ENCODE measurements around the gene ARL5C.

DNA sequence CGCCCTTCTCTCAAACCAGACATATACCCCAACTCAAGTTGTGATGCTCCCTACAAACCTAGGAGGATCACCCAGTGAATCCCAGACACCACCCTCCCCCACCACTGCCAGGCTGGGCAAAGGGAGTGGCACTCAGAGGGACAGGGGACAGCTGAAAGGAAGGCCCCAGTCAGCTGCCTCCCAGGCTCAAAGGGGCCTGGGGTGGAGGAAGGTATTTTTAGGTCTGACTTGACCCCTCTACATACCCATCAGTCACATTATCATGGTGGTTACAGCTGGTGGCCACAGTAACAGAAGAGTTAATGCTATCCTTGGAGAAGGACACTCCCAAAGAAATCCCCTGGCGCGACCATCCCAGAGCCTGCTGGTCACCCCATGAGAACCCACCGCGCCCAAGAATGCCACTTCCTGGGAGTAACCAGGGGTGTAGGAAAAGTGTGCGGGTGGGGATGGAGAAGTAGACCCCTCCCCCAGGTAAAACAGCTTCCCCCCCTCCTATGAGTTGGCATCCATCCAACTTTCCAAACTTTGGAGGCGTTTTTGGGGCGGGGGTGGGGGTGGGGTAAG, 30.4 kb upstream of the ARL5C start:
- TF ChIP-seq, protein P1, sequence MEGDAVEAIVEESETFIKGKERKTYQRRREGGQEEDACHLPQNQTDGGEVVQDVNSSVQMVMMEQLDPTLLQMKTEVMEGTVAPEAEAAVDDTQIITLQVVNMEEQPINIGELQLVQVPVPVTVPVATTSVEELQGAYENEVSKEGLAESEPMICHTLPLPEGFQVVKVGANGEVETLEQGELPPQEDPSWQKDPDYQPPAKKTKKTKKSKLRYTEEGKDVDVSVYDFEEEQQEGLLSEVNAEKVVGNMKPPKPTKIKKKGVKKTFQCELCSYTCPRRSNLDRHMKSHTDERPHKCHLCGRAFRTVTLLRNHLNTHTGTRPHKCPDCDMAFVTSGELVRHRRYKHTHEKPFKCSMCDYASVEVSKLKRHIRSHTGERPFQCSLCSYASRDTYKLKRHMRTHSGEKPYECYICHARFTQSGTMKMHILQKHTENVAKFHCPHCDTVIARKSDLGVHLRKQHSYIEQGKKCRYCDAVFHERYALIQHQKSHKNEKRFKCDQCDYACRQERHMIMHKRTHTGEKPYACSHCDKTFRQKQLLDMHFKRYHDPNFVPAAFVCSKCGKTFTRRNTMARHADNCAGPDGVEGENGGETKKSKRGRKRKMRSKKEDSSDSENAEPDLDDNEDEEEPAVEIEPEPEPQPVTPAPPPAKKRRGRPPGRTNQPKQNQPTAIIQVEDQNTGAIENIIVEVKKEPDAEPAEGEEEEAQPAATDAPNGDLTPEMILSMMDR (IDR thresholded peaks at IDR 0.05; ENCODE audit: low read depth, low read length): no peak
- TF ChIP-seq EZH2phosphoT487 (IDR thresholded peaks at IDR 0.05; ENCODE audit: low read depth): no peak

All from OCI-LY3 (cell line).